WTC11 (cell line): ENCODE results near the gene AHNAK2.

ENCODE experiments used
- ATF1 ChIP-seq: sonication (generic); formaldehyde crosslinking; IDR thresholded peaks from 2 replicates; pipeline ENCODE4 v1.8.1; 2023; ENCODE audit warnings: mild to moderate bottlenecking, moderate library complexity, missing genetic modification reagents
- ATF3 ChIP-seq: sonication (generic); formaldehyde crosslinking; conservative IDR thresholded peaks from 2 replicates; pipeline ENCODE4 v1.8.1; 2022; ENCODE audit warnings: mild to moderate bottlenecking, missing genetic modification reagents
- CTCF ChIP-seq: fragments of 200-600 bp; IDR thresholded peaks from 2 replicates; pipeline ENCODE4 v1.8.0; 2022; ENCODE audit warnings: antibody characterized with exemption
- E2F1 ChIP-seq: sonication (generic); formaldehyde crosslinking; IDR thresholded peaks from 2 replicates; pipeline ENCODE4 v1.8.0; 2022; ENCODE audit warnings: mild to moderate bottlenecking, missing genetic modification reagents
- E2F4 ChIP-seq: sonication (generic); formaldehyde crosslinking; IDR thresholded peaks from 2 replicates; pipeline ENCODE4 v1.8.1; 2022; ENCODE audit warnings: low read depth, mild to moderate bottlenecking, moderate library complexity, missing genetic modification reagents, borderline replicate concordance
- HMGXB4 ChIP-seq: sonication (generic); formaldehyde crosslinking; IDR thresholded peaks from 2 replicates; pipeline ENCODE4 v1.8.1; 2023; ENCODE audit warnings: mild to moderate bottlenecking, moderate library complexity, missing genetic modification reagents
- MAX ChIP-seq: sonication (generic); formaldehyde crosslinking; IDR thresholded peaks from 2 replicates; pipeline ENCODE4 v1.8.0; 2022; ENCODE audit warnings: mild to moderate bottlenecking, missing genetic modification reagents
- MLX ChIP-seq: sonication (generic); formaldehyde crosslinking; IDR thresholded peaks from 2 replicates; pipeline ENCODE4 v1.8.1; 2023; ENCODE audit warnings: mild to moderate bottlenecking, missing genetic modification reagents, moderate library complexity
- RELA ChIP-seq: sonication (generic); formaldehyde crosslinking; IDR thresholded peaks from 2 replicates; pipeline ENCODE4 v1.8.1; 2022; ENCODE audit warnings: missing genetic modification reagents, mild to moderate bottlenecking, borderline replicate concordance
- SMAD3 ChIP-seq: sonication (generic); formaldehyde crosslinking; IDR thresholded peaks from 2 replicates; pipeline ENCODE4 v1.8.0; 2022; ENCODE audit warnings: missing genetic modification reagents, mild to moderate bottlenecking, borderline replicate concordance
- STAT6 ChIP-seq: sonication (generic); formaldehyde crosslinking; conservative IDR thresholded peaks from 2 replicates; pipeline ENCODE4 v1.8.1; 2023; ENCODE audit warnings: mild to moderate bottlenecking, low read depth, missing genetic modification reagents, moderate library complexity
- ZNF121 ChIP-seq: sonication (generic); formaldehyde crosslinking; IDR thresholded peaks from 2 replicates; pipeline ENCODE4 v1.8.0; 2023; ENCODE audit warnings: missing genetic modification reagents
- ZNF219 ChIP-seq: sonication (generic); formaldehyde crosslinking; IDR thresholded peaks from 2 replicates; pipeline ENCODE4 v1.8.0; 2023; ENCODE audit warnings: missing genetic modification reagents, mild to moderate bottlenecking, borderline replicate concordance
- ZNF416 ChIP-seq: fragments of 250-450 bp; sonication (Bioruptor Pico); IDR thresholded peaks from 2 replicates; pipeline ENCODE4 v1.9.0; 2021; ENCODE audit warnings: mild to moderate bottlenecking, inconsistent platforms

GRCh38 chr14:104977008-104977680 is 1.0 kb downstream of the AHNAK2 start:
- TF ChIP-seq HMGXB4 (CRISPR knock-in tag) (no peak), CTCF (no peak), ATF1 (no peak), ZNF121 (CRISPR knock-in tag) (no peak), E2F1 (no peak), ATF3 (no peak), MLX (CRISPR knock-in tag) (no peak), MAX (no peak), E2F4 (no peak), SMAD3 (CRISPR knock-in tag) (no peak), RELA (CRISPR knock-in tag) (no peak), ZNF416 (CRISPR knock-in tag) (no peak), STAT6 (CRISPR knock-in tag) (no peak), ZNF219 (CRISPR knock-in tag) (no peak)
